Effector CD8-positive, alpha-beta T cell (primary cell): ENCODE results near the gene MRPL9.

ENCODE experiments used
- DNase-seq: peaks from one replicate; lab custom pipeline; 2025; lab: John Stamatoyannopoulos, UW

MRPL9 gene

DNA sequence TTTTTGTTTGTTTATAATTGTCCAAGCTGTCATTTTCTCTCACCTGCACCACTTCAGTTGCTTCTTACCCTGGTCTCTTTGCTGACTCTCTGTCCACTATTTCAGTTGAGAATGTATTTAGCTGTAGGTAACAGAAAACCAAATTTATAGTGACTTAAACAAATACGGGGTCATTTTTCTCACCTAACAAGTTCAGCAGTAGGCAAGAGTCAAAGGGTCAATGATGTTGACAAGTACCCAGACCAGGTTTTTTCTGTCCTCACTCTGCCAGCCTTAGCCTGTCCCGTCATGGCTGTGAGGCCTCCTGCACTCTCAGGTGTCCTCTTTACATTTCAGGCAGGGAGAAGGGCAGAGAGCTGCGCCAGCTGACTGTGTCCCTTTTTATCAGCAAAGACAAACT lies 30.2 kb downstream of the MRPL9 start:
- DNase-seq, result no peak

DNA sequence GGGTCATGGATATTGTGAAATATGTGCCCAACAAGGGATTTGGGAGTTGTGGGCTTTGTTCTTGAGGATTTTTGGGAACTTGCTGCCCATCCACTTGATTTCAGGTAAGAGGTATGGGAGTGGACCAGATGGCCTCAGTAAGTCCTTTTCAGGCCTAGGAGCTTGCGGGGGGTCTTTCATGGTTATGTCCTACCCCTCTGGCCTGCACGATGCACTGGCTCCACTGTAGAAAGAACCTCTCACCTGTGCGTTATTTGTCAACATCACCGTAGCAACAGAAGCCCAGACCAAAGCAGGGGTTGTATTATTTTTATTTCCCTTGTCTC lies 33.4 kb downstream of the MRPL9 start:
- no peak for DNase-seq

DNA sequence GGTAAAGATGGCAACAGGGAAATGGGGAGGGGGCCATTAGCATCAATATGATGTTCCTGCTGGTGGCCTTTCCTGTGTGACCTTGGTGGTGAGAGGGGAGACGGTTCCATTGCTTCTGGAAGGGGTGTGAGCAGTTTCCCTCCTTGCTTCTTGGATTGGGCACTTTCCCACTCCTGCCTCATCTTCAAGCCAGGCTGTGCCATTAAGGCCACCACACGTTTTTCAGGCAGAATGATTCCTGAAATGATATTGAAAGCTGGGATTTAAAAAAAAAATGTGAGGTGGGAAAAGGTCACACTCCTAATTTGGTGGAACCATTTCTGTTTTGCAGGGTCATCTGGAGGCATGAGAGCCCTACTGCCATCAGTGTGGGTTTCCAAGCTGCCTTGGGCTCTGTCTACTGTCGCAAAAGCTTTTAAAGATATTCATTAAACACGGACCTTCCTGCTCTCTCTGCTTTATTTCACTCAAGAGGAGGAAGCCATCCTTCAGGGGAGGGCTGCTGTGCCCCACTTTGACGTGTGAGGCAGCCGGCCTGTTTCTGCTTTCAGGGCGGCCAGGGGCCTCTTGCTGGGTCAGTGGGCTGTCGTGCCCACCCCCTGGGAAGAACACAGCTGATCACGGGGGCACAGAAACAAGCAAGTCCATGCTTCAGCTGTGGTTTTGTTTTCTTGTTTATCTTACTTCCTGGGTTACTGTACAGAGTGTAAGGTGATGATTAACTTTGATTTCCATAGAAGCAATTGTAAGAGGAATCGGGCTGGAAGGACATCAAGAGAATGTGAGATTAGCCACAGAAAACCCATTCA lies 33.9 kb downstream of the MRPL9 start:
- DNase-seq, result no peak

DNA sequence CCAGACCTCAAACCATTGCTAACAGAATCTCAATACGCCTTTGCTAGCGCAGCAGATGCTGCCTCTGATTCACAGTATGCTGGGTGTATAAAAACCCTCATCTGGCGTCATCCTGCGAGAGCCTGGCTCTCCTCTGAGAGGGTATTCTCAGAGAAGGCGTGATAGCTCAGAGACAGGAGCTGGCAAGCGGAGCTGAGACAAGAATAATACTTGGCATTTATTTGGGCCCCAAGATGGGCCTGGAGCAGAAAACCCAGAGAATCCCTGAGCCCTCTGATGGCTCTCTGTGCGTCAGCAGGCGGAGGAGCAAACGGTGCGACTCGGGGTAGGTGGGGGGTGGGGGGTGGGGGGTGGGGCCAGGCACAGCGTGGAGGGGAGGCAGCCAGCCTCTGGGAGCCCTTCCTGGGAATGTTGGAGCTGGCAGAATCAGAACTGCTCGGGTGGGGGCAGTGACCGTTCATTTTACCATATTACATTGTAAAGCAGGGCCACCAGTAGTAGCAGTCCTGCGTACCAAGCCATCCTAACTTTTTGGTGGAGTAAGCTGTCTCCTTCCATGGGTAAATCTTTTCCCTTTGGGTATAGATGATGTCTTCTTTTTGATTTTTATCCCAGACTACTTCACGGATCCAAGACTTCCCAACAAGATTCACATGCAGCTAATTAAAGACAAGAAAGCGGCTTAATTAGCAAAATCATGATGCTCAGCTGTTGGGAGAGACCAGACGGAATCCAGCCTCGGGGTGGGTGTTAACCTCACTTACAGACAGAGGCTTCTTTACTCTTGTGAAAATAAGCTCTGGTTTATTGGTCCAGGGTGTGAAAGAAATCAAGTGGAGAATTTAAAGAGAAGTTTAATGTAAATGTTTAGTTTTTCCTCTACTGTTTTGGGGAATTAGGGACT lies 34.9 kb downstream of the MRPL9 start:
- no peak for DNase-seq

GRCh38 chr1:151723726-151724370 lies 39.4 kb downstream of the MRPL9 start:
- no peak for DNase-seq

DNA sequence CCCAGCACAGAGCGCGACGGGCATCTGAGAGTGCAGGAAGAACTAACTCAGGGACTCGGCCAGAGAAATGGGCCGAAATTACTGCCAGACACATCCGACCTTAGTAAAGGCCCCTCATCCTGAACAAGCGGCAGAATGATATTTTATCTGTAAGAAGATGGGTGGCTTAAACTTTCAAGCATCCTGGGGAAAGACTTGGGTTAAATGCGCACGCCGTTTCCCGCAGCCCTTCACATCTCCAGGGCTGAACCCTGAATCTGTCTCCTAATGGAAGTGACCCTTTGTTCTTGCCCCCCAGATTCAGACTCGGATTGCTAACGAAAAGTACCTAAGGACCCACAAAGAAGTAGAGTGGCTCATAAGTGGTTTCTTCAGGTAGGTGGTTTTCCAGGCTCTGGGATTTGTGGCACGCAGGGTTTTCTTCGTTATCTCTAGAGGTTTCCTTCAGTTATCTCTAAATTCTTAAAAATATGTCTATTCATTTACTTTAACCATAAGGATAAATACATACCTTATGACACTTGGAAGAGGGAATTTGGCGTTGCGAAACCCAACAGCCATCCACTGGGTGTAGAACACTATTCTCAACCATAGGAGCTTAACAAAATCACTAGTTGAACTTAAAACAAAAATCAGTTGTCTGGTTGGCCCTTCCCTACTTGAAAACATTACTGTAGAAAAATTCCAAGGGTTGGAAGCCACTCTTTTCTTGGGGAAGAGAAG lies 41.3 kb downstream of the MRPL9 start:
- no peak for DNase-seq

DNA sequence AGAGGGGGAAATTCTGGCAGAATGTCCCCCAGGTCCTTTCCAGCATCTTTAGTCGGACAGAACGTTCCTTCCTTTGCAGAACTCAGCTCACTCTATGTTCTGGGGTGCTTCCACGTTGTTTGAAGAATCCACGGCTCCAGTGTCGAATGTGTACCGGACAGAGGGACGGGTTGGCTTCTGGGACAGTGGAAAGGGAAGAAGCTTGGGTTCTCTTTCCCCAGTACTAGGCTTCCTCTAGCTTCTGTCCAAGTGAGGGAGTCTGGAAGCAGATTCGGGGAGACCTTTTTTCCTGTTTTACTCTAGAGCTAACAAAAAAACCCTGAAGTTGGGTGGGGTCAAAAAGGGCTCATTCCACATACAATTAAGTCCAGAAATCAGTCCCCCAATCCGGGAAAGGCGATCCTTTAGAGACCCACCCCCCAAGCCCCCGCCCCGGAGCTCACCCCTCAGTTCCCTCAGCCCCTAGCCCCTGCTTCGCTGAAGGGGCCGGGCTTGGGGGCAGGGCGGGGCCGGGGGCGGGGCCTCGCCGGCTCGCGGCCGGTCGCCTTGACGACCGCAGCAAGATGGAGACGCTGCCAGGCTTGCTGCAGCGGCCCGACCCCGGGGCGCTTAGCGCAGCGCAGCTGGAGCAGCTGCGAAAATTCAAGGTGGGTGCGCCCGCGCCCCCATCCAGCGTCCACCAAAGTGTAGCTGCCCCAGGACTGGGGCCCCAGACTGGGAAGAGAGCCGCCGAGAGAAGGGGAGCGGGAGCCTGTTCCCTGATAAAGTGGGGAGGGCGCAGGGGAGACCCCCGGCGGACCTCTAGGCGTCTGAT lies 42.1 kb downstream of the MRPL9 start, which contains the start of gene RIIAD1:
RIIAD1 (plus strand) TSS at position 549 of the 814 bp plus-strand sequence; CDS start at position 564, 15 bp downstream.
- peak; percentile 21 for DNase-seq

DNA sequence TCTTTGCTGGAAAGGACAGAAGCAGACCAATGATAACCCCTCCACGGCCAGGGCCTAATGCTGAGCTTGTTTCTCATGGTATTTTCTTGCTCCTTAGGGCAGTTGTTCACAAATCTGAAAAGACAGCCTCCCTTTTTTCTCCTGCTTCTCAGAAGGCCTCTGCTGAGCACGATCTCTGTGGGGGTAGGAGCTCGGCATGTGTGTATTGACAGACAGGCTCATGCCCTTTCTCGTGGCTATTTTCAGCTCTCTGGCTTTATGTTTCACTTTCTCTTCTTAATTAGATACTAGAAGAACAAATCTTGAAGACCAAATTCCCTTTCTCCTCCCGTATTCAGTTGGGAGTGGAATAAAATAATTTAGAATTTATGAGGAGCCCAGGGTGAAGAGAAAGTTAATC lies 42.7 kb downstream of the MRPL9 start:
- no peak for DNase-seq

GRCh38 chr1:151720125-151720524 lies 43.2 kb downstream of the MRPL9 start:
- DNase-seq, result no peak

DNA sequence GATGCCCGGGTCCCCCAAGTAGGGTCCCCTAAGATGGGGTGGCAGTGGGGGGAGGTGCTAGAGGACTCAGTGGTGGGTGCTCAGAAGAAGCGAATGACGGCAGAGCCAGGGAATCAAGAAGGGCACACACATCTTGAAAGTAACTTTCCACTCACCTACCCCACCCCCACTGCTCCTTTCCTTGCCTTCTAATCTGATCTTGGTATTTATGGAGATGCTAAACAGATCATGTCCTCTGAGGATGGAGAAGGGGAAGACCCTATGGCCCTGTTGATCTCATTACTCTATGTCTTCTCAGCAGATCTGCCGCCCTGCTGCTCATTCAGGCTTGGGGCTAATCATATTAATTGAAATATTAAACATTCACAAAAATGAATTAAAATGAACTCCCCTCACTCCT lies 44.6 kb downstream of the MRPL9 start:
- no peak for DNase-seq

DNA sequence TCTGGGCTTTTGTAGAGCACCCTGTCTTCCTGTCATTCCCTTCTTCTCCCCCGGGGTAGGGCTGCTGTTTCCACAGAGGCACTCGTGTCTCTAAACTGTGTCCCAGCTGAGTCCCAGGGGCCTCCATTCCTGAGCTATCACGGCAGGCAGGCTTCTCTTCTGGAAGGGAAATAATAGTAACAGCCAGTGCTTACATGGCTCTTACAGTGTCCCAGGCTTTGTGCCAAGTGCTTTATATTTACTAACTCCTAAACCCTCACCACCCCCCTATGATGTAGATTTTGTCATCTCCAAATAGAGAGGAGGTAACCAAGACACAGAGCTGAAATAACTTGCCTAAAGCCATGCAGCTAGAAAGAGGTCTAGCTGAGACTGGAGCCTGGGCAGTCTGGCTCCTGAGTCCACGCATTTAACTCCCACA lies 45.3 kb downstream of the MRPL9 start:
- DNase-seq, result no peak

- DNase-seq, result no peak
Observed at GRCh38 chr1:151716771-151717631, 46.3 kb downstream of the MRPL9 start, which contains the start of gene CELF3. Gene CELF3 (minus strand): TSS chr1:151716803. CDS start chr1:151716020, 783 bp downstream.

DNA sequence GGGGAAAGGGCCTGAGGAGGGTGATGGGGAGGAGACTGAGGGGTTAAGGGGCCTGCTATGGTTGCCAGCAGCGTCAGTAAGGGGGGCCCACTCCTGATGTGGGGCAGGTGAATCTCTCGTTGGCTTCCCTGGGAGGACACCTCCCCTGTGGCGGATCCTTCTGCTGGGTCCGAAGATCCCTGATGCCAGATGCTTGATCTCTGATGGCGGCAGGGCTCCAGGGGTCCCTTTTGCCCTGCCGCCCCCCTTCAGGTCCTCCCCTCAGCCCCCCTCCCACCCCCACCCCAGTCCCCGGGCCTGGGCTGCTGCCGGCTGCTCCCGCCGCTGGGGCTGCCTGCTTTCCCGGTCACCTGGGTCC lies 46.9 kb downstream of the MRPL9 start:
- DNase-seq, result no peak

GRCh38 chr1:151715726-151716404 lies 47.4 kb downstream of the MRPL9 start:
- DNase-seq, result no peak

DNA sequence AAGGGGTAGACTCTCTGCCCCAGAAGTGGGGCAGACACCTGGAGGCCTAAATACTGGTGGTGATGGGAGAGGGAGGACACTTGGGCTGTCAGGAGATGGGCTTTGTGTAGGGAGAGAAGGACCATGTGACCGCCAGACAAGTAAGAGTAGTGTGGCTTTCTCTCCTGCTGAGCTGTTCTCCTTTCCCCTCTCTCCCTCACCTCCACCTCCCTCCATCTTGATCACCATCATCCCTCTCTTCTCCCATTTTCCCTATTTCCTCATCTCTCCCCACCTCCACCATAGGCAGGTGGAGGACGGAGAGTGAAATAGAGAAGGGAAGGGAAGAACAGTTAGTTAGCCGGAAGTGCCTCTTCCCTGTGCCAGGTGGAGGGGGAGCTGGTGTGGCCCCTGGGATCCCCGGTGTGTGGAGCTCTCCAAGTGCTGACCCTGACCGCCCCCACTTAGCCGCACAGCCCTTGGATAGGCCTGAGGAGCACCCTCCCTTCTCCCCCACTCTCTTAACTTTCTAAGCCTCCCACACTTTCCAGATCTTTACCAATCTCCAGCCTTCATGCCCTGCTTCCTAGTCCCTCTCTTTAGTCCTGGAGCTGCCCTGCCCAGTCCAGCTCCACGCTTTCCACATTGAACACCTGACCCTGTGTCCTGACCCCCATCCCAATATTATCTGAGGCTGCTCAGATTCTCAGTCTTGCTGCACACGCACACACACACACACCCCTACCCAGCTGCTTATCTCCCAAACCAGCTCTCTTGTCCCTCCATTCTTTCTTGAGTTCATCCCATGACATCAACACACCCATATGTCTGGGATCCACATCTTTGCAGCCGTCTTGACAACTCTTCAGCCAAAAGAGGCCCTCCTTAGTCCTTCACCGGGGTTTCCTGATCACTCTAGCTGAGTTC lies 48.2 kb downstream of the MRPL9 start:
- no peak for DNase-seq

DNA sequence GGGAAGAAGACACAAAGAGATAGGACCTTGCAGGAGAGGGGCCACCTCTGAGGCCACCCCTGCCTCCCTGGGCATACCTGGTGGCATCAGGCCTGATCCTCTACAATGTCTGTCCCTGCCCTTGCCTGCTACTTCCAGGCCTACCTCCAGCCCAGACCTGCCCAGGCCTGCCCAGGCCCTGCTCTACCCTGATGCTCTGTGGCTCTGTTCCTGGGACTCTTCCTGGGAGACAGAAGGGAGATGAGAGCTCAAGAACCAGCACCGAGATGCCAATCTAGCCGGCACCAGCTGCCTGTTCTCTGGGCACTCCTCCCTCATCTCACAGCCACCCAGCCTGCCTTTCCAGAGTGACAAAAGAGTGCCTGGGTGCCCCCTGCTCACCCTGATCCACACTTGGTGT lies 49.4 kb downstream of the MRPL9 start:
- DNase-seq, result no peak

DNA sequence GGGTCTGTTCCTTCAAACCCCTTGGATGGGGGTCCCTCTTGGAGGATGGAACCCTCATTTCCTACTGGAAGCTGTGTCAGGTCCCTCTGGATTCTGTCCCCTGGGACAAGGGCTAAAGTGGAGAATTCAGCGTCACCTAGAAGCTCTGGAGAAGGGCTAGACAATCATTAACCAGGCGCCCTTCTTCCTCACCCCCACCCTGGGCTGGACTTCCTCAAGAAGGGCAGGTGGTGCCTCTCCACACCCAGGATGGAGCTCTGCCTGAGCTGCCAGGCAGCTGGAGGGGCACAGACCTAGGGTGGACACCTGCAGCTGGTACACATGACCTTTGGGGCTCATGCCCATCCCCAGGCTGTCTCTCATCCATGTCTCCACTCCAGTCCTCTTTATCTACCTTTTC lies 50.3 kb downstream of the MRPL9 start:
- DNase-seq, result no peak

GRCh38 chr1:151711951-151712350 lies 51.3 kb downstream of the MRPL9 start:
- DNase-seq, result no peak
